Activated effector memory CD4-positive, alpha-beta T cell treated with Interleukin-2 at 50 U/mL for 16 hours (primary cell): ENCODE data around the gene KIAA2012.
"Not testable (repeated sequence)": the region's sequence is repeated elsewhere in the genome, so short reads cannot be mapped to it uniquely, and the experiment has no call there.

Experiments used
- DNase-seq: peaks from one replicate; pipeline ENCODE4 v3.0.0-alpha.2; 2020

The KIAA2012 gene

GRCh38 chr2:202204855-202205254, 131.8 kb downstream of the KIAA2012 start:
- DNase-seq = no peak

- no peak for DNase-seq
Measured at GRCh38 chr2:202208526-202208925, 135.5 kb downstream of the KIAA2012 start.

GRCh38 chr2:202215179-202215578, 142.1 kb downstream of the KIAA2012 start:
- no peak for DNase-seq

- no peak for DNase-seq
Measured at GRCh38 chr2:202221873-202222272, 148.8 kb downstream of the KIAA2012 start.

GRCh38 chr2:202237787-202238233, 164.8 kb downstream of the KIAA2012 start:
- peak; percentile 9 for DNase-seq

- peak; percentile 89 for DNase-seq
Measured at GRCh38 chr2:202238234-202239197, 165.5 kb downstream of the KIAA2012 start, which contains the start of gene SUMO1. TSS of gene SUMO1 (minus strand) at chr2:202238597. CDS start at chr2:202238451, 146 bp downstream.

GRCh38 chr2:202247710-202248109, 174.7 kb downstream of the KIAA2012 start:
- DNase-seq = not testable (repeated sequence)

- no peak for DNase-seq
Measured at GRCh38 chr2:202249521-202250253, 176.6 kb downstream of the KIAA2012 start.

GRCh38 chr2:202251494-202251893, 178.4 kb downstream of the KIAA2012 start:
- DNase-seq = no peak
